GM18520 (cell line): ENCODE results near the gene EPB41L2.
"Not testable (repeated sequence)": the region's sequence is repeated elsewhere in the genome, so short reads cannot be mapped to it uniquely, and the experiment has no call there.

Source experiments
- ATAC-seq: cut with Tn5 transposase; IDR thresholded peaks from one replicate; pipeline ENCODE4 v1.9.1; 2021; ENCODE audit not compliant: unreplicated experiment

Gene EPB41L2

GRCh38 chr6:130920969-130921368 lies 142.1 kb downstream of the EPB41L2 start:
- no peak for ATAC-seq

- no peak for ATAC-seq
Measured at GRCh38 chr6:130918171-130918570, 144.9 kb downstream of the EPB41L2 start.

- not testable (repeated sequence) for ATAC-seq
Measured at GRCh38 chr6:130915606-130916005, 147.4 kb downstream of the EPB41L2 start.

DNA sequence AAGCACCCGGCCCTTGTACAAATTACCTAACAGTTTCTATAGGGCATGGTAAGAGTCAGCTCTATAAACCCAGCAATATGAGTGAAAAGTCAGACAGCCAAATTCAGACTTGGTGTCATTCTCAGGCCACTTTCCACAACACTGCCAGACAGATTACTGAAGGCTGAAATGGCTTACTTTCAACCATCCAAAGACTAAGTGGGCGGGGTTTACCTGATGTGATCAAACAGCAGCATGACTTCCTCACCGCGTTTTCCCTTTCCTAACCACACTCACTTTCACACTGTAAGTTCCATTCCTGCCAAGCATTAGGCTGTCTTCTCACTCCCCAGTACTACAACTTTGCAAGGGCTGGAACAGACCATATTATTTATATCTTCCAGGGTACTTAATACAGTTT lies 149.9 kb downstream of the EPB41L2 start:
- no peak for ATAC-seq

DNA sequence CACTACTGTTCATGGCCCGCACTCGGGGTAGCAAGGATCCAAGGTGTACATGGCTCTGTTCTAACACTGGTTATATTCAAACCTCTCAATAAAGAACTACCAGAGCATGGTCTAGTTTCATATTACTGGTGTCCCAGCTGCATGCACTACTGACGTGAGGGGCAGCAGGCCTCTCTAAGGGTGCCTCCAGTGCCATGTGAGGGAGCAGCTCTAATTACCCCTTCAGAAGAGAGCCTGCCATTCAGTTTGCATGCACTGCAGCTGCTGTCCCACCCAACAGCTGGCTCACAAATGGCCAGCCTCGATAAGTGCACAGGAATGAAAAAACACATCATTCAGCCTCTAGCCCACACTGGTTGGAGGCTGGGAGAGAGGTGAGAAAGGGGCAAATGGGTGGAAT lies 150.6 kb downstream of the EPB41L2 start:
- no peak for ATAC-seq

DNA sequence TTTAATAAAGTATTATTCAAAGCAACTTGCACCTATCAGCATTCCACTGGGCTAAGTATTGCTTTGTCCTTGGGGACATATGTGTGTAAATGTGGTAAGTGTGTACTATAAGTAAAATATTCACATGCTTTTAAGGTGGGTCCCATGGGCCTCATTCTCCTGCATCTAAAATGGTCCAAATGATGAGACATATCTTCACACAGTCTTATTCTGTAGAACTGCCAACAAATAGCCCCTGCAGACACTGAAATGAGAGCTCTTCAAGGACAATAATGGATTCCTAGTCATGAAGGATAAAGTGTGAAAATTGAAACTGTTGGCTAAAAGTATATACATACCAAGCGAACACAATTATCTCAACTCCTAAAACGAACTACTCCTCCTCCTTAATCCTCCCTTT lies 154.1 kb downstream of the EPB41L2 start:
- ATAC-seq, result no peak

- ATAC-seq, result peak; percentile 78
Measured at GRCh38 chr6:130908188-130908587, 154.9 kb downstream of the EPB41L2 start.

DNA sequence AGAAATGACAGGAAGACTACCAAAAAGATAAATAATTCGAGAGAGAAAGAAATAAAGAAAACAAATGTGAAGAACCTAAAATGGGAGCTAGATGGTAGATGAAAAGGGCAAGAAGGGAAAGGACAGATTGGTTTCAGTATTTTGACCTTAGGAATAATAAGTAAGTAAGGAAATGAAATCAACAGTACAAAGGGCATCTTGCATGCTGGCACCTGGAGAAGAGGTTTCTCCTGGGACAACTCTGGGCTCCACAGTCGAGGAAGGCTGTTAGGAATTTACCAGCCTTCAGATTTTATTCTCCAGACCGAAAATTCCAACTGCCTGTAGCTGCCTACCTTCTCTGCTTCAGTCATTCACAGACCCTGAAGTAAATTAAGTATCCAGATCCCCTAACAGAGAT lies 155.4 kb downstream of the EPB41L2 start:
- ATAC-seq, result no peak

- no peak for ATAC-seq
Measured at GRCh38 chr6:130906736-130907381, 156.2 kb downstream of the EPB41L2 start.

- no peak for ATAC-seq
Measured at GRCh38 chr6:130903602-130904001, 159.4 kb downstream of the EPB41L2 start.

DNA sequence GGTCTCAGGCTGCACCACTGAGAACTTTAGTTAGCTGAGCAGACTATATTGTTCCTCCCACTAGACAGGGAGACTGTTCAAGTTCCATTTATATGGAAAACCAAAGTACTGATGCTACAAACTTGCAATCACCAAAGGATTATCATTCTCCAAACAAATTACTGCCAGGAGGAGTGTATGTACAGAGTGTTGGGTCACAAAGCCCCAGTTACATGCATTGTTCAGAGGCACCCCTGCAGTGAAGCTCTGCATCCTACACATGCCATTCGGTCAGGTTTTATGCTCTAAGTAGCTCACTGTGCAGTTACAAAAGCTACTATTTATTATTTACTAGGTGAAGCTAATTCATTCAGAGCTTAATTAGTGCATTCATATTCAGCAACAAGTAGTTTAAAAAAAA lies 160.0 kb downstream of the EPB41L2 start:
- no peak for ATAC-seq

GRCh38 chr6:130900913-130901312 lies 162.1 kb downstream of the EPB41L2 start:
- no peak for ATAC-seq

GRCh38 chr6:130896249-130896648 lies 166.8 kb downstream of the EPB41L2 start:
- no peak for ATAC-seq

DNA sequence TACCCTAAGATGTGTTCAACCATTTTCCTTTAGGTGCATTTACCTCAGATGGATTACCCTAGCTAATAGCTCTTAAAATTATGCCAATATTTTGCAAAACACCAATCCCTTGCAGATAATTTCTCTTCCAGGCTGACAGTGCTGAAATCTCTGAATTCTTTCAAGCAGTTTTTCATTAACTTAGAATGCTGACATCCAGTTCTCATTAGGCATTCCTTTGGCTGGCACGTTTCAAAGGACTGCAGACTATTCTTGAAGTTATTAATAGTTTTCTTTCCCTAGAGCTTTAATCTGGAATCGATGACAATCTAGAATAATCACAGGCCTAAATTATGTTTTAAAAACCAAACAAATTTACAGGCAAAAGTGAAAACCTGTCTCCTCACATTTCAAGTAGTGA lies 167.5 kb downstream of the EPB41L2 start:
- ATAC-seq, result no peak

DNA sequence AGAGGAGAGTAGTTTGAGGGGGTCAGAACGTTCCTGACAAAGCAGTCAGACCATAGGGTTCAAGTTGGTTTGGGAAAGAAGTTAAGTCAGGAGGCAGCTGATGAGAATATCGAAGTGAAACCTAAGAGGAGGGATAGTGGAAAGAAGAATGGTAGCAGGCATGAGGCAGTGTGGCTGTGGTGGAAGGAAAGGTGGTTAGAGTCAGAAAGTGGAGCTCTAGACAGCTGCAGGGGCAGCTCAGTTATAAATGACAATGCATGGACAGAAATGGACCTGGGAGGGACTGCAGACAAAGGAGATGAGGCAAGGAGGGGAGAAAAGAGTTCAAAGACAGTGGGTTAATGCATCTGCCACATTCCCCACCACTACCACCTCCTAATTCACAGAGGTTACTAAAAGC lies 169.3 kb downstream of the EPB41L2 start:
- ATAC-seq, result no peak

GRCh38 chr6:130893277-130893676 lies 169.8 kb downstream of the EPB41L2 start:
- no peak for ATAC-seq

- no peak for ATAC-seq
Measured at GRCh38 chr6:130890521-130890971, 172.5 kb downstream of the EPB41L2 start.

DNA sequence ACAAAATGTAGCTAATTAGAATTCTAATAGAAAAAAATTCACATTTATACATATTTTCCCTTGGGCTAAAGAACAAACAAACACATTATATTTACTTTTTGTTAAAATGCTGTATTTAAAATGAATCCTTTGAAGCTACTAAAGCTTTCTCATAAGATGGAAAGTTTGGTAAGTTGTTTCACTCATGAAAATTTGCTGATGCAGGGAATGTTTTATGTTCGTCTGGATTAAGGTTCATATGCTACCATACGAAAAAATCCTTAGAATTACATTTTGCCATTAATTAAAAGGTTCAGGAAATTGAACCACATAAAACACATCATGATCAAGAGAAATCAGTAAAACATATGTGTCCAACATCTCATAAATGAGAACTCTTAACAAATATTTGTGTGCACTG lies 173.6 kb downstream of the EPB41L2 start:
- ATAC-seq, result no peak

GRCh38 chr6:130888246-130888645 lies 174.8 kb downstream of the EPB41L2 start:
- ATAC-seq, result no peak

- no peak for ATAC-seq
Measured at GRCh38 chr6:130886966-130887365, 176.1 kb downstream of the EPB41L2 start.

DNA sequence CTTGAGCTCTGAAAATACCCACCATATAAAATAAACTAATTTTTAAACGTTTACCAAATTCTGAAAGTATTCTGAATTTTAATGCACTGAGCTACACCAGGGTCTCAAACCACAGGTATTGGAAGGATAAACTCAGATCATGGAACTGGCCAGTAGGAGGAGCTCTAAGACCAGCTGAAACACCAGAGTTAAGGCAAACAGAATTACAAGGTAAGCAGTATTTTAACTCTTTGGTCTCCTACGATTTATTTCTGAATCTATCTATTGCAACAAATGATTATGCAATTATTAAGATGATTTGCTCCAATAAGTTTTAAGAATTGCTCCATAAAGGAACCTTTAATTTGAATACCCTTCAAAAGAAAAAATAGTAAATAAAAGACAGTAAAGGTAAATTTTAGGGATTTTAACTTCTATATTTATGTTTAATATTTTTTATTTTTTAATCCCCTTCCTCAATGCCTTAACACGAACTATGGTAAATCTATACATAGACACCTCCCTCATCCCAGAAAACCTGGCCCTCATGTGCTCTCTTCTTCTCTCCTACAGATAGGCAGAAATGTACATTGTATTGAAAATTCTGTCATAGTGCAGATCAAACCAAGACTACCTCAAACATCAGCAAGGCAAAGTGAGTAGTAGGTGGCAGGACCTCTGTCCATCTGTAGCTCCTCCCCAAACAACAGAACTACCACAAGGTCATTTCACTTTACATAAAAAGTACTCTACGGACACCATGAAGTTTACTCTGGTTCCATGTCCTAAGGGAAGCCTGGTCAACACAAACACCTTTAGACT lies 177.5 kb downstream of the EPB41L2 start:
- ATAC-seq, result peak; percentile 83

DNA sequence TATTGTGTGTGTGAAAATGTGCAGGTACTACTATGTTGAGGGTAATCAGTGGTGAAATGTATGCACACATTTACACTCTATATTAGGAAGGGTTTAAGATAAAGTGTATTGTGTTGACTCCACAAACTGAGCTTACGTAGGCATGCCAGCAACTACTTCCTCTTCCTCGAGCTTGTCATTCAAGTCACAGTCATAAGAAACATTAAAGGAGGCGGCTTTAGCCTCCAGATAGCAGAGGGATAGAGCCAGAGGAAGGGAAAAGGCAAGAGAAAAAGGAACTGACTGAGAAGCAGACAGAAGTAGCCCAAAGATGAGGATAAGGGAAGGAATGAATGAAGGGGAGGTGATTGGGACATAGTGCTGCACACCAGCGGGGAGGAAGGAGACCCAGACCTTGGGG lies 180.7 kb downstream of the EPB41L2 start:
- ATAC-seq, result no peak

- no peak for ATAC-seq
Measured at GRCh38 chr6:130879826-130880225, 183.2 kb downstream of the EPB41L2 start.
